ENCODE data around the gene VCPKMT. TPM values are rescaled to one million over a fixed set of nuclear protein-coding genes. Genes with fewer than 3 reads are reported as not detected.

The VCPKMT gene
- total and polyA plus RNA-seq, 8 donors, result 2.8 to 13.3 (median 3.0) TPM

DNA sequence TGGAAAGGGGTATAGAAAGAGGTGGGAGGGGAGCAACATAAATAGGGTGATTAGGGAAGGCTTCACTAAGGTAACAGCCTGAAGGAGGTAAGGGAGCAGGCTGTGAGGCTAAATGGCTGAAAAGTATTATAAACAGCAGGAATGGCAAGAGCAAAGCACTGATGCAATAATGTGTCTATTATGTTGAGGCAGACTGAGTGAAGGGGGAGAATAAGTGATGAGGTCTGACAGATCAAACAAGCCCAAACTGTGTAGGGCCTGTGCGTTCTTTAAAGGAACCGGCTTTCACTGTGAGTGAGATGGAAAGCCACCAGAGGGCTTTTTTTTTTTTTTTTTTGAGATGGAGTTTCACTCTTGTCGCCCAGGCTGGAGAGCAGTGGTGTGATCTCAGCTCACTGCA is 6.7 kb upstream of the VCPKMT start:
- intact Hi-C loops (cut with DNase I), result no loop called here
- H3K36me3 ChIP-seq, result peaks cover 0 to 10% (median 0%) of the 10 kb centered on the region in 3 donors
- 91 to 95% methylated on average over 3 of the region's 3 CpGs for WGBS, 2 donors

DNA sequence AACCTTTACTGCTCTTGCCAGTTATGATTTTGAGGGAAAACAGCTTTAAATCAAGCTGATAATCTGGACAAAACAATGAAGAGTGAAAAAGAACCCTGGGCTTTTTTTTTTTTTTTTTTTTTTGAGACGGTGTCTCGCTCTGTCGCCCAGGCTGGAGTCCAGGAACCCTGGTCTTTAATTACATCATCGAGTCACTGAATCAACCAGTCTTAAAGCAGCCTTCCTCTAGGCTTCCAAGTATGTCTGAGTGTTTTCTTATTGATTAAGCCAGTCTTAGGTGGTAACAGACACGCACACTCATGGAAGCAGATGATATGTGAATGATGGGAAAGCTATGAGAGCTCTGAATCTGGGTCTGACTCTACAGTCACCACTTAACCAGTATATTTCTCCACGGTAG is 5.9 kb upstream of the VCPKMT start:
- TF ChIP-seq, protein P1, sequence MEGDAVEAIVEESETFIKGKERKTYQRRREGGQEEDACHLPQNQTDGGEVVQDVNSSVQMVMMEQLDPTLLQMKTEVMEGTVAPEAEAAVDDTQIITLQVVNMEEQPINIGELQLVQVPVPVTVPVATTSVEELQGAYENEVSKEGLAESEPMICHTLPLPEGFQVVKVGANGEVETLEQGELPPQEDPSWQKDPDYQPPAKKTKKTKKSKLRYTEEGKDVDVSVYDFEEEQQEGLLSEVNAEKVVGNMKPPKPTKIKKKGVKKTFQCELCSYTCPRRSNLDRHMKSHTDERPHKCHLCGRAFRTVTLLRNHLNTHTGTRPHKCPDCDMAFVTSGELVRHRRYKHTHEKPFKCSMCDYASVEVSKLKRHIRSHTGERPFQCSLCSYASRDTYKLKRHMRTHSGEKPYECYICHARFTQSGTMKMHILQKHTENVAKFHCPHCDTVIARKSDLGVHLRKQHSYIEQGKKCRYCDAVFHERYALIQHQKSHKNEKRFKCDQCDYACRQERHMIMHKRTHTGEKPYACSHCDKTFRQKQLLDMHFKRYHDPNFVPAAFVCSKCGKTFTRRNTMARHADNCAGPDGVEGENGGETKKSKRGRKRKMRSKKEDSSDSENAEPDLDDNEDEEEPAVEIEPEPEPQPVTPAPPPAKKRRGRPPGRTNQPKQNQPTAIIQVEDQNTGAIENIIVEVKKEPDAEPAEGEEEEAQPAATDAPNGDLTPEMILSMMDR (IDR thresholded peaks at IDR 0.05), result no peak
- Histone ChIP-seq H3K27ac (no peak overlapping the region), H3K9me3 (no peaks in the 10 kb centered on the region), H3K27me3 (no peaks in the 10 kb centered on the region), H3K36me3 (peaks cover 0 to 10% (median 0%) of the 10 kb centered on the region in 3 donors), H3K4me3 (no peak overlapping the region), H3K4me1 (peaks cover 0 to 4% (median 0%) of the 10 kb centered on the region in 3 donors)
- intact Hi-C loops (cut with DNase I), result no loop called here
- no peak for FAIRE-seq
- no peak for ATAC-seq
- 96% methylated on average over 6 of the region's 6 CpGs for WGBS, 2 donors
- DNase-seq, result no peak

More for the DNA sequence above, 6.7 kb upstream of the VCPKMT start:
- Histone ChIP-seq H3K27me3 (no peaks in the 10 kb centered on the region), H3K4me3 (no peak overlapping the region), H3K4me1 (no peaks in the 10 kb centered on the region), H3K9me3 (no peaks in the 10 kb centered on the region), H3K27ac (no peak overlapping the region)
- DNase-seq (no peak), FAIRE-seq (no peak), ATAC-seq (no peak)
- TF ChIP-seq, protein P1 (IDR thresholded peaks at IDR 0.05), result no peak

DNA sequence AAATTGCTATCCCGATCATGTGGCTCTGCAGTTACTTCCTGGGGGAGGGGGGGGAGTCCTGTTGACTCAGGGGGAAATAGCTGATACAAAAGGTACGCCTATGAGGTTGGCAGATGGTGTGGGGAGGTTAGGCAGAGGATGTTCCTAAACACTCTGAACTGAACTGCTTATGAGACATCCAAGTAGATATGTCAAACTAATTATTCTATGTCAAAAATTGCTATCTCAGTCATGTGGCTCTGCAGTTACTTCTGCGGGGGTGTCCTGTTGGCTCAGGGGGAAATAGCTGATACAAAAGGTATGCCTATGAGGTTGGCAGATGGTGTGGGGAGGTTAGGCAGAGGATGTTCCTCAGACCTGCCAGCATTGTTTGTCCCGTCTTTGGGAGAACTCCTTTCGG is 5.1 kb upstream of the VCPKMT start:
- peaks cover 0 to 10% (median 0%) of the 10 kb centered on the region in 3 donors for H3K36me3 ChIP-seq
- ATAC-seq (peak in 1 of 4 donors; percentile 5), DNase-seq (no peak), FAIRE-seq (no peak)
- no peak overlapping the region for H3K27ac ChIP-seq
- H3K4me3 ChIP-seq, result no peak overlapping the region
- peaks cover 0 to 10% (median 6%) of the 10 kb centered on the region in 3 donors for H3K4me1 ChIP-seq
- TF ChIP-seq, protein P1 (IDR thresholded peaks at IDR 0.05), result no peak
- H3K9me3 ChIP-seq, result no peaks in the 10 kb centered on the region
- intact Hi-C loops (cut with DNase I), result no loop called here
- no peaks in the 10 kb centered on the region for H3K27me3 ChIP-seq
- WGBS, 2 donors, result 67 to 72% methylated on average over 5 of the region's 5 CpGs

DNA sequence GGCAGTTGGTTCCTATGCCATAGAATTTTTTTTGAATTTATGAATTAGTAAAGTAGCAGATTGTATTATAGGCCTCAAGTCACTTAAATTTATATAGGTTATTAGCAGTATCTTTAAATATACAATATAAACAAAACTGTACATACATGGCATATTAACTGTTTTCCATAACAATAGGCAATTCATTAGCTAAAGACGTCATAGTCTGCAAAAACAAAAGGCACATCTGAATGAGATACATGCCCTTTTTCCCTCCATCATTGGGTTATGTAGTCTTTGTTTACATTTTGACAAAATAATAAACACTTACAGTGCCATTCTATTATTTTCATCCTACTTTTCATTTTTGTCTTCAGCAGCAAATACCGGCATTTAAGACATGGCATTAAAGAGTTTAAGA is 1.1 kb upstream of the VCPKMT start:
- intact Hi-C loops (cut with DNase I), result no loop called here
- no peak for FAIRE-seq
- no peak for DNase-seq
- H3K27me3 ChIP-seq, result no peaks in the 10 kb centered on the region
- peak overlapping the region in 2 of 4 donors; percentile 86 to 87 for H3K27ac ChIP-seq
- TF ChIP-seq, protein P1 (IDR thresholded peaks at IDR 0.05), result no peak
- peaks cover 4 to 22% (median 17%) of the 10 kb centered on the region in 3 donors for H3K4me1 ChIP-seq
- WGBS, 2 donors, result 78 to 81% methylated on average over 2 of the region's 2 CpGs
- ATAC-seq, result no peak
- H3K4me3 ChIP-seq, result no peak overlapping the region
- H3K36me3 ChIP-seq, result no peaks in the 10 kb centered on the region
- no peaks in the 10 kb centered on the region for H3K9me3 ChIP-seq

DNA sequence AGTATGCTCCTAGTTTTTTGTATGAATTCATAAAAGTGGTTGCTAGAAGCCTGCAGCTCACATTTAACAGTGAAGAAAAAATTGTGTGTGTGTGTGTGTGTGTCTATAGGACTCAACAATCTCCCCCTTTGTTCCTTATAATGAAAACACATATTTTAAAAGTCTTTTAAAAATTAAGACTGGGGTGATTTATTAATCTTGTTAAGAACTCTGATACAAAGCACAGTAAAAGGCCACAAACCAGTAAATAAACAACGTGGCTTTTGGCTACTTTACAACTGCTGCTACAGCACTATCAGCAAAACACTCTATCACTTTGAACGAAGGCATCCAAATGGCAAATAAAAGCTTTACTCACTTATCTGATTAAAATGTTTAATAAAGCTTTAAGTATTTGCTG is 594 bp upstream of the VCPKMT start:
- no peak for FAIRE-seq
- TF ChIP-seq, protein P1 (IDR thresholded peaks at IDR 0.05), result no peak
- Histone ChIP-seq H3K36me3 (no peaks in the 10 kb centered on the region), H3K4me1 (peaks cover 4 to 22% (median 17%) of the 10 kb centered on the region in 3 donors), H3K27ac (peak overlapping the region; percentile 67 to 93 (median 86)), H3K9me3 (no peaks in the 10 kb centered on the region), H3K27me3 (no peaks in the 10 kb centered on the region), H3K4me3 (peak overlapping the region in 3 of 4 donors; percentile 51 to 68 (median 65))
- ATAC-seq, result peak; percentile 41 to 57 (median 50)
- intact Hi-C loops (cut with DNase I), result no loop called here
- DNase-seq, result no peak
- WGBS, 2 donors, result 3 to 6% methylated on average over 2 of the region's 2 CpGs
